Measurements from ENCODE around the gene ZCCHC7.
"Not testable (repeated sequence)": the region's sequence is repeated elsewhere in the genome, so short reads cannot be mapped to it uniquely, and the experiment has no call there.

Gene ZCCHC7

GRCh38 chr9:37381094-37381741 is 260.8 kb downstream of the ZCCHC7 start:
- DNase-seq: no peak

- DNase-seq: no peak
Observed at GRCh38 chr9:37382161-37382981, 262.0 kb downstream of the ZCCHC7 start.

- no peak for DNase-seq
Observed at GRCh38 chr9:37382982-37383357, 262.6 kb downstream of the ZCCHC7 start.

- no peak for DNase-seq
Observed at GRCh38 chr9:37383393-37383792, 263.0 kb downstream of the ZCCHC7 start.

GRCh38 chr9:37383876-37384746 is 263.7 kb downstream of the ZCCHC7 start:
- DNase-seq: no peak

- DNase-seq: no peak
Observed at GRCh38 chr9:37385286-37385685, 264.9 kb downstream of the ZCCHC7 start.

- DNase-seq: no peak
Observed at GRCh38 chr9:37386988-37387387, 266.6 kb downstream of the ZCCHC7 start.

- DNase-seq: peak in 1 of 2 donors; percentile 16
Observed at GRCh38 chr9:37390759-37391158, 270.4 kb downstream of the ZCCHC7 start.

GRCh38 chr9:37392272-37392671 is 271.9 kb downstream of the ZCCHC7 start:
- DNase-seq: no peak

- no peak for DNase-seq
Observed at GRCh38 chr9:37395229-37395628, 274.9 kb downstream of the ZCCHC7 start.

- no peak for DNase-seq
Observed at GRCh38 chr9:37395663-37396062, 275.3 kb downstream of the ZCCHC7 start.

- DNase-seq: not testable (repeated sequence)
Observed at GRCh38 chr9:37397948-37398347, 277.6 kb downstream of the ZCCHC7 start.

GRCh38 chr9:37398464-37399025 is 278.2 kb downstream of the ZCCHC7 start:
- no peak for DNase-seq

GRCh38 chr9:37399336-37399735 is 279.0 kb downstream of the ZCCHC7 start:
- DNase-seq: no peak

GRCh38 chr9:37404590-37404989 is 284.2 kb downstream of the ZCCHC7 start:
- DNase-seq: no peak

- DNase-seq: no peak
Observed at GRCh38 chr9:37405350-37405749, 285.0 kb downstream of the ZCCHC7 start.

- DNase-seq: no peak
Observed at GRCh38 chr9:37405764-37406380, 285.5 kb downstream of the ZCCHC7 start.

- DNase-seq: no peak
Observed at GRCh38 chr9:37406603-37407401, 286.4 kb downstream of the ZCCHC7 start.

GRCh38 chr9:37407468-37407867 is 287.1 kb downstream of the ZCCHC7 start:
- DNase-seq: no peak
